Iris pigment epithelial cell (primary cell): ENCODE results near the gene SLC20A1.
"Not testable (repeated sequence)": the region's sequence is repeated elsewhere in the genome, so short reads cannot be mapped to it uniquely, and the experiment has no call there.

Experiments
- DNase-seq: peaks from one replicate; pipeline ENCODE4 v3.0.0-alpha.2; 2011; ENCODE audit warnings: low read depth

Gene SLC20A1, protein sequence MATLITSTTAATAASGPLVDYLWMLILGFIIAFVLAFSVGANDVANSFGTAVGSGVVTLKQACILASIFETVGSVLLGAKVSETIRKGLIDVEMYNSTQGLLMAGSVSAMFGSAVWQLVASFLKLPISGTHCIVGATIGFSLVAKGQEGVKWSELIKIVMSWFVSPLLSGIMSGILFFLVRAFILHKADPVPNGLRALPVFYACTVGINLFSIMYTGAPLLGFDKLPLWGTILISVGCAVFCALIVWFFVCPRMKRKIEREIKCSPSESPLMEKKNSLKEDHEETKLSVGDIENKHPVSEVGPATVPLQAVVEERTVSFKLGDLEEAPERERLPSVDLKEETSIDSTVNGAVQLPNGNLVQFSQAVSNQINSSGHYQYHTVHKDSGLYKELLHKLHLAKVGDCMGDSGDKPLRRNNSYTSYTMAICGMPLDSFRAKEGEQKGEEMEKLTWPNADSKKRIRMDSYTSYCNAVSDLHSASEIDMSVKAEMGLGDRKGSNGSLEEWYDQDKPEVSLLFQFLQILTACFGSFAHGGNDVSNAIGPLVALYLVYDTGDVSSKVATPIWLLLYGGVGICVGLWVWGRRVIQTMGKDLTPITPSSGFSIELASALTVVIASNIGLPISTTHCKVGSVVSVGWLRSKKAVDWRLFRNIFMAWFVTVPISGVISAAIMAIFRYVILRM

DNA sequence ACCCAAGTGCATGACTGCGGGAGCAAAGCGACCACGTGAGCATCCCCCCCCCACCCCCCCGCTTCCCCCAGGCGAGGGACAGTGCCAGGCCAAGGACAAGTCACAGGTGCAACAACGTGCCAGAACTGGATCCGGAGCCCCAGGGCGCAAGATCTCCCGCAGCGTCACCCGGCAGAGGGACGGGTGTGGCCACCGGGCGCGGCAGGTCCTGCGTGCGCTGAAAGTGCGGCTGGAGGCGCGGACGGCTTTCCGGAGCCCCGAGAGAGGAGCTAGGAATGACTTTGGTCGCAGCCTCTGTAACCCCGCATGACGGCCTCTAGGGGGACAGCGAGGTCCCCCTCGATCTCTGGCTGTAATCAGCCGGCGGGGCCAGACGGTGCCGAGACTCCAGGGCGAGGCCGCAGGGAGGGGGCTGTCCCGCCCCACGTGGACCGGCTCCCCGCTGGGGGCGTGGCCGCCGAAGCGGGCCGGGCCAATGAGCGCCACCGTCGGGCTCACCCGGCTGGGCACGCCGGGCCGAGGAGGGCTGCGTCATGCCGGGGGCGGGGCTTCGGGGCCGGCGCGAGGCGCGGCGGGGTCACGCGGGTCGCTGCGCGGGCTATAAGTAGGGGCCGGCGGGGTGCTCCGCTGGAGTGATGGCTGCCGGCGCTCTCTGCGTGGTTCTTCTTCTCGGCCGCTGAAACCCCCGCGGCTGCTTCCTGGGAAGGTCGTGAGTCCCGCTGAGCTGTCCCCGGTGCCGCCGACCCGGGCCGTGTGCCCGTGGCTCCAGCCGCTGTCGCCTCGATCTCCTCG is at the start of gene SLC20A1:
Gene SLC20A1, plus strand, starts transcription at position 630 of the 792 bp plus-strand sequence. CDS start 890 bp downstream, outside the sequence.
- peak; percentile 92 for DNase-seq

DNA sequence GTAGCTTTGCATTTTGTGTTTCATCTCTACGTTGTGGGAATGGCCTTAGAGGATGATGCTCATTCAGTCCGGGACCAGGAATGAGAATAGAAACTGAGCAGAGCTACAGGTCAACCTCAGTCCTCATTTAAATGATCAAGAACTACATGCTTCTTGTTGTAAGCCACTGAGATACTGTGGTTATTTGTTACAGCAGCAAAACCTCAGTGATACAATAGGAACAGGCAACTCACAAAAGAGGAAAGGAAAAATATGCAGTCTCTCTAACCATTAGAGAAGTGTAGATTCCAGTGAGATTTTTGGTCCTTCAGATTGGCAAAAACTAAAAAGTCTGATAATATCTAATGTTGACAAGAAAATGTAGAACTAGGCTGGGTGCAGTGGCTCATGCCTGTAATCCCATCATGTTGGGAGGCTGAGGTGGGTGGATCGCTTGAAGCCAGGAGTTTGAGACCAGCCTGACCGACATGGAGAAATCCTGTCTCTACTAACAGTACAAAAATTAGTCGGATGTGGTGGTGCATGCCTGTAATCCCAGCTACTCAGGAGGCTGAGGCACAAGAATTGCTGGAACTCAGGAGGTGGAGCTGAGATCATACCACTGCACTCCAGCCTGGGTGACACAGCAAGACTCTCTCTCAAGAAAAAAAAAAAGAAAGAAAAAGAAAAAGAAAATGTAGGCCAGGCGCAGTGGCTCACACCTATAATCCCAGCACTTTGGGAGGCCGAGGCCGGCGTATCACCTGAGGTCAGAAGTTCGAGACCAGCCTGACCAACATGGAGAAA is 48.0 kb upstream of the SLC20A1 start:
- DNase-seq, result no peak

DNA sequence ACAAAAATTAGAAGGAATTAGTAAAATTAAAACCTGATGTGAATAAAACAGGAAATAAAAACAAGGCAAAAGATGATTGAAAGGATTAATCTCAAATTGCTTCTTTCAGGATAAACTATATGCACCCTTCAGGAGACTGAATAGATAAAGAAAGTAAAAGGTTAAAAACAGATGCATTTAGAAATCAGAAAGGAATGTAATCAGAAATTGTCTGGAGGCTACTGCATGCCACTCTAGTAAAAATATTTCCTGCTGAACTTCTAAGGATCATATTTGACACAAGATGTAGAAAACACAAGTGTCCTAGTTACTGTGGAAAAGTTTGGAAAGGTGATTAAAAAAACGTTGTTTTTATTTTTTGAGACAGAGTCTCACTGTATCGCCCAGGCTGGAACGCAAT is 45.1 kb upstream of the SLC20A1 start:
- DNase-seq, result no peak

DNA sequence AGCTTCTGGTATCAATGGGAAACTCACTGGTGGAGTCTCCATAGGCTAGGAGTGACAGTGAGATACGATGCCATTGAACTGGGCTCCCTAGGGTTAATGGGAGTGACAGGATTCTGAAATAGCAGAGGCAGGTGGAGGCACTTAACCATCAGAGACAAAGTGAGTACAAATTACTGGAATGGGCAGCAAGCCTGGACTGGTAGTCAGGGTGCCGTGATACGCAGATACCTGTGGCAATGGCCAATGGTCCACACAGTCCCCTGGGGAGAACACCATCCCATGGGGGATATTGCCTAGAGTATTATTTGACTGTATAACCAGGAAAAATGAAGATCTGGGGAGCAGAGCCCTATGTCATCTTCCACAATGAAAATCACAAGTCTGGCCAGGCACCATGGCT is 44.0 kb upstream of the SLC20A1 start:
- DNase-seq, result no peak

DNA sequence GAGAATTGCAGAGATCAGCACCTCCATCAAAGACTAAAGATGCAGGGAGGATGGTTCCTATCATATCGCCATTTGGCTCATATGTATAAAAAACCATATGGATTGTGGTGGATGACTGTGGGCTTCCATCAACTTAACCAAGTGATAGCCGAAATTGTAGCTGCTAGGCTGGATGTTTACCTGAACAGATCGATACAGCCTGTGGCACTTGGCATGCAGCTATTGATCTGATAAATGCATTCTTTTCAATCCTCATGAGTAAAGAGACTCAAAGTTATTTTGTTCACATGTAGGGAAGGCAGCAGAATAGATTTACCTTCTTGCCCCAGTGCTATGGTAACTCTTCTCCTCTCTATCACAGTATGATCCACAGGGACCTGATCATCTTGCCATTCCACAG is 42.8 kb upstream of the SLC20A1 start:
- no peak for DNase-seq

DNA sequence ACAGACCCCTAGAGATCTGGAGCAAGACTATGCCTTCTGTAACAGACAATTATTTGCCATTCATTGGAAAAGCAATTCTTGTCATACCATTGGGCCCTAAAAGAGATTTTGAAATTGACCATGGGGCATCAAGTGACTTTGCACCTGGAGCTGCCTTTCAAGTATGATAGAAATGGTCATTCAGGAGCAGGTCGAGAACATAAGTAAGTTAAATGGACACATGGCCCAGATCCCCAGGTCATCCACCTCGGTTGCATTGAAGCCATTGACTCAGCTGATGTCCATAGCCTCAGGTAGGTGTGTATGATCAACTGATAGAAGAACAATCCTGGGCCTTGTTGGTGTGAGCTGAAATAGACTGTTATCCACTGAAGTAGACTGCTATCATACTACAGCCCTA is 42.0 kb upstream of the SLC20A1 start:
- DNase-seq, result no peak

DNA sequence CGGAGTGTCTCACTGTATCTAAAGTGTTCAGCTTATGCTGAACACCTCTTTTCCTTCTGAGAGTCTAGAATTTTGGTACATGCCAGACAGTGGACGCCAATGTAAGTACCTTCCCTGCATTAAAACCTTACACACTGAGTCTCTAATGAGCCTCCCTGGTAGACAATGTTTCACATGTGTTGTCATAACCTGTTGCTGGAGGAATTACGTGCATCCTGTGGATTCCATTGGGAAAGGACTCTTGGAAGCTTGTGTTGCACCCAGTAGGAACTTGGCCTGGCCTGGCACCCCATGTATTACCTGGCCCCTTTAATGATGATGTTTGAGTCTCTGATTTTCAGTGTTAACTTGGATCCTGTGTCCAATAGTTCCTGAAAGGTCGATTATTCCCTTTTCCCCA is 40.8 kb upstream of the SLC20A1 start:
- DNase-seq, result no peak

DNA sequence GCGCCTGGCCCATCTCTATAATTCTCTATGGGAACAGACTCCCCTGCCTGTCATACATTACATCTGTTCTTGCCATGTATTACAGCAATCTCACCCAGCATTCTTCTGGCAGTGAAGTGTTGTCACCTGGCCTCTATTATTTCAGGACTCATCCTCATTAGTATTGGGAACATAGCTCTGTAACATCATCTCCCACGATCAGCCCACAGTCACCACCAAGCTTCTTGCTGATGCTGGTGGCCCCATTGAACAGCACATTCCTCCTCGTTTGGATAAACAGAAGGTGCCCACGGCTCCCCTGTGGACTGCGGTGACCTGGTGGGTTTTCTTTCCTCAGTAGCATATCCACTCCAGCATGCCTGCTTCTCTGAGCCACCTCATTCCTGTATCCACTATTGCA is 39.8 kb upstream of the SLC20A1 start:
- DNase-seq, result no peak

DNA sequence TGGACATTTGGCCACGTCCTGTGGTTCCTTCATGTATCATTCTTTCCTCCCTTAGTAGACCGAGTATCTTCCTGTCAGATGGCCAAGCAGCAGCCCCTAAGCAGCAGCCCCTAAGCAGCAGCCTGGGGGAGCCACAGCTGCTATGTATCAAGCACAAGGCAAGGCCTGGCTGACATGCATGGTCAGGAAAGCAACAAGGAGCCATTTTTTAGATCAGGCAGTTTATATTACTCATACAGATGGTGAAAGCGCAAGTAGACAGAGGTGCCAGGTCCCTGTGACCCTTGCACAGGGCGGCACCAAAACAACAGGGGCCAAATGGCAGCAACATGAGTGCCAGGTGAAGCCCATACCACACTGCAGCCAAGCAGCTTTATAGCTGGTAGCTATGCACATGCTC is 39.2 kb upstream of the SLC20A1 start:
- no peak for DNase-seq

DNA sequence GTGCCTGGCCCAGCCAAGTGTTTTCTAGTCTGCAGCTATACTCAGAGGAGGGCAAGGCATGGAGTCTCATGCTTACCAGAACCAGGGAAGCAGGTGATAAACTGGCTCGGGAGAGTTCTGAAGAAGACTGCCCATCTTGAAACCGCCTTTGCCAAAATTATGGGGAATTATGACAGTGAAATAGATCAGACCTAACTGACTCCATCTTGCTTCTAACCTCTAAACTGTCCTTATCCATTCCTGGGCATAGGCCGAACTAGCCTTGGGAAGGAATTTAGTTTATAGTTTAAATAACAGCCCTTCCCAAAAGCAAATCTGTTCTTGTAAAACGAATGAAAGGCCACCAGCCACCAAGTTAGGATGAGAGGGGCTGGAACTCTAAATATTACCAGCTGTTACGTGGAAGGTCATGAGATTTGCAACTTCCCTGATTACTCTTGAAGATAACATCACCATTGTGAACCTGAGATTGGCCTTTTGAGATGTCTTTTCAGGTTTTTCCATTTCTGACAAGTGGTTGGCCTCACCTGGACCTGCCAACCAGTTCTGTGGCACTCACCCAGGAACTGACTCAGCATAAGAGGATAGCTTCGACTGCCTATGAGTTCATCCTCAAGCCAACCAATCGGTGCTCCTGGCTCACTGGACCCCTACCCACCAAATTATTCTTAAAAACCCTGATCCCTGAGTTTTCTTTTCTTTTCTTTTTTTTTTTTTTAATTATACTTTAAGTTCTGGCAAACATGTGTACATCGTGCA is 37.9 kb upstream of the SLC20A1 start:
- no peak for DNase-seq

DNA sequence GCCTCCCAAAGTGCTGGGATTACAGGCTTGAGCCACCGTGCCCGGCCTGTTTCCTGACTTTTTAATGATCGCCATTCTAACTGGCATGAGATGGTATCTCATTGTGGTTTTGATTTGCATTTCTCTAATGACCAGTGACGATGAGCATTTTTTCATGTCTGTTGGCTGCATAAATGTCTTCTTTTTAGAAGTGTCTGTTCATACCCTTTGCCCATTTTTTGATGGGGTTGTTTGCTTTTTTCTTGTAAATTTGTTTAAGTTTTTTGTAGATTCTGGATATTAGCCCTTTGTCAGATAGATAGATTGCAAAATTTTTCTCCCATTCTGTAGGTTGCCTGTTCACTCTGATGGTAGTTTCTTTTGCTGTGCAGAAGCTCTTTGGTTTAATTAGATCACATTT is 36.4 kb upstream of the SLC20A1 start:
- not testable (repeated sequence) for DNase-seq

DNA sequence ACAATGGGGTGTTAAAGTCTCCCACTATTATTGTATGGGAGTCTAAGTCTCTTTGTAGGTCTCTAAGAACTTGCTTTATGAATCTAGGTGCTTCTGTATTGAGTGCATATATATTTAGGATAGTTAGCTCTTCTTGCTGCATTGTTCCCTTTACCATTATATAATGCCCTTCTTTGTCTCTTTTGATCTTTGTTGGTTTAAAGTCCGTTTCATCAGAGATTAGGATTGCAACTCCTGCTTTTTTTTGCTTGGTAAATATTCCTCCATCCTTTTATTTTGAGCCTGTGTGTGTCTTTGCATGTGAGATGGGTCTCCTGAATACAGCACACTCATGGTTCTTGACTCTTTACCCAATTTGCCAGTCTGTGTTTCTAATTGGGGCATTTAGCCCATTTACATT is 33.5 kb upstream of the SLC20A1 start:
- DNase-seq, result not testable (repeated sequence)

DNA sequence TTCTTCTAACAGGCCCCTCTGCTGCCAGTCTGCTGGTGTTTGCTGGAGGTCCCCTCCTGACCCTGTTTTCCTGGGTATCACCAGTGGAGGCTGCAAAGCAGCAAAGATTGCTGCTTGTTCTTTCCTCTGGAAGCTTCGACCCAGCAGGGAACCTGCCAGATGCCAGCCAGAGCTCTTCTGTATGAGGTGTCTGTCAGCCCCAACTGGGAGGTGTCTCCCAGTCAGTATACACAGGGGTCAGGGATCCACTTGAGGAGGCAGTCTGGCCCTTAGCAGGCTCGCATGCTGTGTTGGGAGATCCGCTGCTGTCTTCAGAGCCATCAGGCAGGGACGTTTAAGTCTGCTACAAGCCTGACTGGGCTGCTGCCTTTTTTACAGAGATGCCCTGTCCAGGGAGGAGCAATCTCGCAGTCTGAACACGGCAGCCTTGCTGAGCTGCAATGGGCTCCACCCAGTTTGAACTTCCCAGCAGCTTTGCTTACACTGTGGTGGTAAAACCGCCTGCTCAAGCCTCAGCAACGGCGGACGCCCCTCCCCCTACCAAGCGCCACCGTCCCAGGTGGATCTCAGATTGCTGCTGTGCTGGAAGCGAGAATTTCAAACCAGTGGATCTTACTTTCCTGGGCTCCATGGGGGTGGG is 31.4 kb upstream of the SLC20A1 start:
- no peak for DNase-seq

DNA sequence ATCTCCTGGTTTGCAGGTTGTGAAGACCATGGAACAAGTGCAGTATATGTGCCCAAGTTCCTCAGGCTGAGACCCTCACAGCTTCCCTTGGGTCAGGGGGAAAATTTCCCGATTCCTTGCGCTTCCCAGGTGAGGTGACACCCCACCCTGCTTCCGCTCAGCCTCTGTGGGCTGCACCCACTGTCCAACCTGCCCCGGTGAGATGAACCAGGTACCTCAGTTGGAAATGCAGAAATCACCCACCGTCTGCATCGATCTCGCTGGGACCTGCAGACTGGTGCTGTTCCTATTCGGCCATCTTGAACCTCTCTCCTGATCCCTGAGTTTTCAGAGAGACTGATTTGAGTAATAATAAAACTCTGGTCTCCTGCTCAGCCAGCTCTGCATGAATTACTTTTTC is 30.7 kb upstream of the SLC20A1 start:
- DNase-seq, result no peak

DNA sequence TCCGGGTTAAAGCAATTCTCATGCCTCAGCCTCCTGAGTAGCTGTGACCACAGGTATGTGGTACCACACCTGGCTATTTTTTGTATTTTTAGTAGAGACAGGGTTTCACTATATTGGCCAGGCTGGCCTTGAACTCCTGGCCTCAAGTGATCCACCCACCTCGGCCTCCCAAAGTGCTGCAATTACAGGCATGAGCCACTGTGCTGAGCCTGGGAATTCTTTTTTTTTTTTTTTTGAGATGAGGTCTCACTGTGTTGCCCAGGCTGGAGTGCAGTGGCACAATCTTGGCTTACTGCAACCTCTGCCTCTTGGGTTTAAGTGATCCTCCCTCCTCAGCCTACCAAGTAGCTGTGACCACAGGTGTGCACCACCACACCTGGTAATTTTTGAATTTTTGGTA is 29.9 kb upstream of the SLC20A1 start:
- DNase-seq, result not testable (repeated sequence)

DNA sequence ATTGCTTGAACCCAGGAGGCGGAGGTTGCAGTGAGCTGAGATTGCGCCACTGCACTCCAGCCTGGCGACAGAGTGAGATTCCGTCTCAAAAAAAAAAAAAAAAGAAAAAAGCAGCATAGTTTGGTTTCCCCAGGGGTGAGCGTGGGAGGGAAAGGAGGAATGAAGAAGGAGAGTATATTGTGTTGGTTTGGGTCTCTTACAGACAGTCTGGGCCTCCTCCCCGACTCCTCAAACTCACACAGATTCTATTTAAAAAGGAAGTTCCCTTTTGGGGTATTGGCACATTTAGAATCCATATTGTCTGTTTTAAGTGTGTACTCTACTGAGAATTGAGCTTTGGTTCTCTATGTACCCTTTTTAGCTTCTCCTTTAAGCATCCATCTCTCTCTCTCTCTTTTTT is 27.4 kb upstream of the SLC20A1 start:
- no peak for DNase-seq

DNA sequence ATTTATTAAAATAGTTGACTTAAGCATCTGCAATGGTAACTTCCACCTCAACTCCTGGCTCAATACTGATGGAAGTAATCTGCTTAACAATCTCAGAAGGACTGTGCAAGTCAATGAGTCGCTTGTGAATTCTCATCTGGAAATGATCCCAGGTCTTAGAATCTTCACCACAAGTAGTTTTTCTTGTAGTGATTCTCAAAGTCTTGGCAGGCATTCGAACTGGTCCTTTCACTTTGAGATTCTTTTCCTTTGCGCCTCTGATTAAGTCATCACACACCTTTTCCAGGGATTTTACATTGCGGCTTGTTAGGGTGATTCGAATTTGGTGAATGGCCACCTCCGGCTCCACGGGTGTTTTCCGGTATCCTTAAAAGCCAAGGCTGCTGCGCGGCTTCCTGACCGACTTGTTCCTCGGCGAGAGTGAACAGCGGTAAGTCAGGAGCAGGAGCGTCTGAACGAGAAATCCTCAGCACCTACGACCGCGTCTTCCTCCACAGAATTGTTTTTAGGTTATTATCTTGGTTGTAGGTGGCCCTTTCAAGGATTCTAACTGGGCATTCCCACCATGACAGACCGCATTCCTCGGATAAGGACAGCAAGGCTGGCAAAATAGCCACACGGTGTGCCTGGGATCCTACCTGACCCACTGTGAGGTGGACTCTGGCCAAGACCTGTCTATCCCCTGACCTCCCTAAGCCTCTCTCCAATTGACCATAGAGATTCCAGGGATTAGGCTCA is 23.8 kb upstream of the SLC20A1 start:
- DNase-seq, result peak; percentile 86

DNA sequence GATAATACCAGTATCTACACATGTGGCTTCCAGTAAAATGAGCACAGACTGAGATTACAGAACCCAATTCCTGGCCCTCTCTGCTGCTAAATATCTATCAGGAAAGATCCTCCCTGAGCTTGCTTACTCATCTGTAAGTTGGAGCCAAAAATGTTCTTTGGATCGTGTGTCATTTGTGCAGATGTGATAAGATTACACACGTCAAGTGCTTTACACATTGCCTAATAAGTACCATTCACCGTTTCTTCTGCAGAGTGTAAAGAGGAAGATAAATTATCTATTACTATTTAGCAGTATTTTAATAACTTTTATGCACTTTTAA is 23.2 kb upstream of the SLC20A1 start:
- peak; percentile 96 for DNase-seq

DNA sequence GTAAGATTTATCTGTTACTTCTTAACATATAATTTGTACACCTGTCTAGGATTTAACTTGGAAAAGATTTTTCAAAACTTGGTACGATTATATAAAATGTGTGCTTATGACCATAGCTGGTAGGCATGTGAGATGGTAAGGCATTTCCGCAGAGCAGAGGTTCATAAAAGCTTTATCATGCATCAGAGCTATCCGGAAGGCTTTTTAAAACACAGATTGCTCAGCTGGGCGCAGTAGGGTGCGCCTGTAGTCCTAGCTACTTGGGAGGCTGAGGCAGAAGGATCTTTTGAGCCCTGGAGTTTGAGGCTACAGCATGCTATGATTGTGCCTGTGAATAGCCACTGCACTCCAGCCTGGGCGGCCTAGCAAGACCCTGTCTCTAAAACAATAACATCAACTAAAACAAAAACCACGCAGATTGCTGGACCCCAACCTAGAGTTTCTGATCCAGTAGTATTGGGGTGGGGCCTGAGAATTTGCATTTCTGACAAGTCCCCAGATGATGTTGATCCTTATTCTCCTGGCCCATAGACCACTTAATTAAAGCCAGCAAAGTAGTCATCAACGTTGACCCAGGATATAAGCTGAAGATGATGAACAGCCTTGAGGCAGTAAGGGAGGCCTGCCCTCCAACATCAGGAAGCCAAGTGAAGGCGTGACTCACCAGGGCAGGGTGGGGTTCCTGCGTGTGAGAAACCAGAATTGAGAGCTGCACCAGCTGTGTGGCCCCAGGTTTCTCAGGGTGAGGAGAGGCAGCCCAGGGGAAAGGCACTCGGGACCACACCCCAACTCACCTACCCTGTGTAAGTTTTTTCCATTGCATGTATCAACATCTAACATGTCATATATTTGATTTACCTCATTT is 21.6 kb upstream of the SLC20A1 start:
- DNase-seq, result peak; percentile 84
